GM21723 (cell line): Measurements from ENCODE around the gene CDC42EP1.
A peak's percentile ranks its signal among the peaks of the same experiment; 100 is the strongest.

Experiments
- ATAC-seq: cut with Tn5 transposase; IDR thresholded peaks from one replicate; pipeline ENCODE4 v1.9.1; 2021; ENCODE audit warnings: mild to moderate bottlenecking, moderate library complexity; ENCODE audit not compliant: unreplicated experiment

The CDC42EP1 gene

DNA sequence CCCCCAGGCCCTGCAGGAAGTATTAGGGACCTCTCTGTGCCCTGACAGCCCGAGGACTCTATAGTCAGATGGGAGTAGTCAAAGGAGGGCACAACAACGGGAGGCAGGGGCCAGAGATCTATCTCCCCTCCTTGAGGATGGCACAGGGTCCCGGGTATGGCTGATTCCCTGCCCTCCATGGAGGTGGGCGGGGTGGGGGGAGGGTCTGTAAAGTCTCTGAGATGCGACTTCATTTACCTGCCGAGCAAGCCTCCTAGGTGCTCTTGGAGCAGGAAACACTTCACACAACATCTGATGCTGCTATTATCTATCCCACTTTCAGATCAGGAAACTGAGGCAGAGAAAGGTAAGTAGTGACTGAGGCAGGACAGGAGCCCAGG is 769 bp upstream of the CDC42EP1 start:
- no peak for ATAC-seq

DNA sequence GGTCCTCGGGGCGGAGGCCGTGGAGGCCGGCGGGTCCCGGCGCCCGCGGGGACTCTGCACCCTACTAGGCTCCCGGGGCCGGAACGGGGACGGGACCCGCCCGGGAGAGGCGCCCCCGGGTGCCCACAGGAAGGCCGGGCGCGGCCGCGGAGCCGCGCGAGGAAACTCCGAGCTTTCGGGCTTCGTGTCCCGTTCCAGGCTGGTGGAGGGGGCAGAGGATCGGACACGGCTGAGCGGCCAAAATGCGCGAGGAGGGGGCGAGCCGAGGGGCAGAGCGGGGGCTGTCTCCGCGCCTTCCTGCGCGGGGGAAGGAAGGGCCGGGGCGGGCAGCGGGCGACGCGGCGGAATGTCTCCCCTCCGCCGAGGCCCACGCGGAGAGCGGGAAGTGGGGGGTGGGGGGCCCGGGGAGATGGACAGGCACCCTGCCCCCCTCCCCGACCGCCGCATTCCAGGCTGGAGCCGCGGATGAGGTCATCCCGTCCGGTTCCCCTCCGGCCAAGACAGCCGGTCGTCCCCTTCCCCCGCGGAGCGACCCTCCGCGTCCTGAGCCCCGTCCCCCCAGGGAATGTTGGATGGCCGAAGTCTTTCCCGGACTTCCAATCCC is 430 bp downstream of the CDC42EP1 start:
- ATAC-seq = no peak

DNA sequence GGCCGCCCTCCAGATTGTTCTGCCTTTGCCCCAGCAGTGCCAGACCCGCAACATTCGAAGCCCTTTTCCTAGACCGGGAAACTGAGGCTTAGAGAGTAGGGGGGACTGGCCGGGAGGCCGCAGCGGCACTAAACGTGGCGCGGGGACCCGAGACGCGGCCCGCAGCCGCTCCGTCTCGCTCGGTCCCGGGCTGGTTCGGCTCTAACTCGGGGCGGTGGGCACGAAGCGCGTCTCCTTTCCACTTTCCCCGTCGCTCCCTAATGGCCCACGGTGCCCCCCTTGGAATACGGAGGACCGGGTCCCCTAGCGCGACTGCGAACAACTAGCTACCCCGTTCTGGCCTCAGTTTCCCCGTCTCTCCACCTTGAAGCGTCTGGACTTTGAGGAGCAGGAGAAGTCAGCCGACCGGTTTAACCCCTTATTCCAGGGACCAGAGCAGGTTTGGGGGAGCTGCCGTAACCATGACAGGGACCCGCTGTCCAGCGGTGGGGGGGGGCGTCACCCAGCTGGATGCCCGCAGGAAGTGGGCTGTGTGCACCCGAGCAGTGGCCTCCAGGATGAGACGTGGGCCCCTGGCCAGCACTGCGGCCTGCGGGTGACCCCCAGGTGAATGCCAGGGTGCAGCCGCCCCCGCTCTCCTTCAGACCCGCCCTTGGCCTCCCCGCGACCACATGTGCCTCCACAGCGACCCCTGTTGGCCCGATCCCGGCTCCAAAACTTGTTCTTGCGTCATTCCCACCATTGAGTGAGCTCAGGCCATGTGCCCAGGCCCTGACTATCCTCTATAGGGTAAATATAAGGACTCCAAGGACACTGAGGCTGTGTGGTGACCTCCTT is 1.1 kb downstream of the CDC42EP1 start:
- ATAC-seq = no peak

DNA sequence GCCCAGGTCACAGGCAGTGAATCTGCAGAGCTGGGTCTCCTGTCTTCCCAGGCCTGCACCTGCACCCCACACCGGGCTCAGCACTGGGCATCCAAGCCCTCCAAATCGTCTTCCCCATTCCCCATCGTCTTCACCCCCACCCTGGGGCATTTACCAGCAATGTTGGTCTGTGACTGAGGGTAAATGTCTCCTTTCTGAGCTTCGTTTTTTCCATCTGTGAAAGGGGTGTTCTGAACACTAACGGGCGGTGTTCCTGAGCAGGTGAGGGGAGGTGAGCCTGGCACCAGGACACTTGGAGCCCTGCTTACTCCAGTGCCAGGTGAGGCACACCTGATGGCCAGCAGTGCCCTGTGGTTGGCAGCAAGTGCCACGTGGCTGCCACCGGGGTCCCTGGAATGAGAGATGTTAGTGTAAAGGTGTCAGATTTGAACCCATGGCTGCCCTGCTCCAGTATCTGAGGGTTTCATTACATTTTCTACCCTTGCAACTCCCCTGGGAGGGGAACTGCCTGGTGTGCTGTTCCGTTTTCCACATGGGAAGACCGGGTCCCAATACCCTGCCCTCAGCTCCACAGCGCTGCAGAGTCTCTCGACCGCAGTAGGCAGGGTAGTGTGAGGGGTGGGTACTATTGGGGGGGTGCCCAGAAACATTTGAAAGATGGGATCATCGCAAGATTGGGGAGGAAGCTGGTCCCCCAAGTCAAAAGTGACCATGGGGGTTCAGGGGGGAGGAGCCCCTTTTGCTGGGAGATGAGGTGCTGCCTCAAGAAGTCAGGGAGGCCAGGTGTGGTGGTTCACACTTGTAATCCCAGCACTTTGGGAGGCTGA is 2.0 kb downstream of the CDC42EP1 start:
- ATAC-seq = no peak

DNA sequence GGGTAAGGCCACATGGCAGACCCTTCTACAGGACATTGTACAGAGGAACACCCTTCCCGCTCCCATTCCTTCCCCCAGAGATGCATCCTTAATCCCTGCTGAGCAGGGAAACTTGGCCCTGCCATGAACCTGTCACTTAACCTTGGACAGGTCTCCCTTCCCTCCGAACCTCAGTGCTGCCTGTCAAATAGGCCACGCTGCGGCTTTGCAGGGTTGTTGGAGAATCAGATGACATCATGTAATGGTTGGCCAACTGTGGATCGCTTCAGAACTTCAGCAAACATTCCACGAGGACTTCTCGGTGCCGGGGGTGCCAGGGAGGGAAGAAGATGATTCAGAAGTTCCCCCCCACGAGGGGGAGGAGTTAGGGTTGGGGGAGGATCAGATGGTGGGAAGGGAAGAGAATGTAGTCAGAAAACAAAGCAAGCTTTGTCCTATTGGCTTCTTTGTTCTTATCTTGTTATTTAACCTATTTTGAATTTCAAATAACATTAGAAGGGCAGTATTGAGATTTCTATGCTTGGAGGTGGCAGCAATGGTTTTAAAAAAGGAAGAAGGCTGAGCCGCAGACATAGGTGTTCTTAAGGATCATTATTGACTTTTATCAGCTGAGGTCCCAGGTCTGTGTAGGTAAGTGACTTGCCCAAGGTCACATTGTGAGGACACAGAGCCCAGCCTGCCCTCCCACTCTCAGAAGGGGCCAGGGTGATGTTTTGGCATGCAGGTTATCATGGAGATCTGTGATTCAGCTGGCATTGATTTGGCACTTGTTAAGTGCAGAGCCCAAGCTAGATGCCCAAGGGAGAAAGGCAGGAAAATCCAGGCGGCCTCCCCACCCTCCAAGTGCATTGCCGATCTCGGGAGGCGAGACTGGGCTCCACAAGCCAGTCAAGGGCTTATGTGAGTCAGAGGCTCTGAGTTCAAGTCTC is 3.1 kb downstream of the CDC42EP1 start:
- no peak for ATAC-seq

DNA sequence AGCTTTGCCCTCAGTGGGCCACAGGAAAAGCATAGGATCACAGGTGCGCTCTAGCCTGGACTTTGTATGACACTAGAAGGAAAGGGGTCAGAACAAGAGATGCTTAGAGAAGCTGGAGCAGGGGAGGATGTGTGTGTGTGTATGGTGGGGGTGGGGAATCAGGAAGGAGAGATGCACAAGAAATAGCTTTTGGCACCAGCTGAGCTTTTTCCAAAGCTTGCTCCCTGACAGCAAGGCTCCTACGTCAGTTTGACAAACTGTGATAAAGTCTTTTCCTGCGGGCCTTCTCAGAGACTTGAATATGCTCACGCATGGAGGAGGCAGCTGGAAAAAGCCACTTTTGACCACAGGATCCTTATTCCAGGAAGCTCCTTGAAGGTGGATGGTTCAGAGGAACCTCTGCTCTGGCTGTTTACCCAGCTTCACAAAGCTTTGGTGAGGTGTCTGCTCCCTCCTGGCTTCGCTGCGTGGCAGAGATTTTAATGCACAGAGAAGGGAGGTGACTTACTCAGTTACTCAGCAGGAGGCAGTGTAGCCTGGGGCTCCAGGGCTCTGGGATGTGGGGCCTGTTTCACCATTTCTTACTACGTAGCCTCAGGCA is 3.9 kb downstream of the CDC42EP1 start:
- no peak for ATAC-seq

DNA sequence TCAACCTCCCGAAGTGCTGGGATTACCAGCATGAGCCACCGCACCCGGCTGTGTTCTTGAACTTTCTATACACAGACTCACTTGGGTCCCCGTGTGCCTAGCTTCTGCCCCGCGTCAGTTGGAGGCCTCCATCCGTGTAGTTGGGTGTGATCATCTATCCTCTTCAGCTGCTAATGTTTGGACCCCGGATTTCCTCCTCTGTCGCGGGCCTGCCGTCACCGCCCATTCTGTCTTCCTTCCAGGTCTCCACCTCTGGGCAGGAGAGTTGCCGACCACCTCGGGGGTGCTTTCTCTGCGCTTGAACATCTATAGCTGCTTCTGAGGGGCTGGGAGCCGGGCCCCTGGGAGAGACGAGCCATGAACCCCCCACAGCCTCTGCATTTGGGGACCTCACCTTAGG is 5.5 kb downstream of the CDC42EP1 start:
- ATAC-seq = no peak

DNA sequence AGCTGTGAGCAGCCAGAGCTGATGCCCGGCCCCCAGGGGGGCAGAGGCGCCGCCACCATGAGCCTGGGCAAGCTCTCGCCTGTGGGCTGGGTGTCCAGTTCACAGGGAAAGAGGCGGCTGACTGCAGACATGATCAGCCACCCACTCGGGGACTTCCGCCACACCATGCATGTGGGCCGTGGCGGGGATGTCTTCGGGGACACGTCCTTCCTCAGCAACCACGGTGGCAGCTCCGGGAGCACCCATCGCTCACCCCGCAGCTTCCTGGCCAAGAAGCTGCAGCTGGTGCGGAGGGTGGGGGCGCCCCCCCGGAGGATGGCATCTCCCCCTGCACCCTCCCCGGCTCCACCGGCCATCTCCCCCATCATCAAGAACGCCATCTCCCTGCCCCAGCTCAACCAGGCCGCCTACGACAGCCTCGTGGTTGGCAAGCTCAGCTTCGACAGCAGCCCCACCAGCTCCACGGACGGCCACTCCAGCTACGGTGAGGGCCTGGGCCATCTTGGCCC is 6.1 kb downstream of the CDC42EP1 start:
- ATAC-seq = no peak

DNA sequence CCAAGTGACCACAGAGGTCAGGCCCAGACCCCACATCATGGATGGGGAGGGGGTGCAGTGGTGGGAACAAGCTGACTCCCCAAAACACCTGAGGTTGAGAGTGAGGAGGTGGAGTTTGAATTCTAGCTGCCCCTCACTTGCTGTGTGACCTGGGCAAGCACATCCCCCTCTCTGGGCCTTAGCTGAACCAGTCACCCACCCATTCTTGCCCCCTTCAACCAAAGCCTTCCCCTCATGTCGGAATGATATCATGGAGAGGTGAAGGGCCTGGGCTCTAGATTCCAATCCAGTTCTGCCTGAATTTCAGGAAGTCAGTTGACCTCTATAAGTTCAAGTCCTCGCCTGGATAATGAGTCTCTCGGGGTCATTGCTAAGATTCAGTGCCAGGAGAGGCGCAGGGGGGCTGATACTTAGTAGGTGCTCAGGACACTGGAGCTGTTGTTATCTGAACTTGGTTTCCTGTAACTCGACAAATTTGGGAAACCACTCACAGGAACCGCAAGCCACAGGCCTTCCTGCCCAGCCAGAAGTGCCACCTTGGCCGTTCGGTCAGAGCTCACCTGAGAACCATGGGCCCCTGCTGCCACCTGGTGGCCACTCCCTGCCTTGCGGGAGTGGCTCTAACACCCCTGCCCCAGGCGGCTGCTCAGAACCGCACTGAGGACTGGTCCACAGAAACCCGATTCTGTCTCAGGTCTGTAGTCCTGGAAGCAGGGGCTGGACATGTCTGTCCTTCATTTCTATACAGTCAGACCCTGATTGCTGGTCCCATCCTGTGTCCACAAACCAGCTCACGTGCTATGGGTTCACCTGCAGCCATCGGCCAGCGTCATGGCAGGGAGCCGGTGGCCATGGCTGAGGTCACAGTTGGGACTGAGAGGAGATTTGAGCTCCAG is 6.9 kb downstream of the CDC42EP1 start:
- ATAC-seq = peak; percentile 63

DNA sequence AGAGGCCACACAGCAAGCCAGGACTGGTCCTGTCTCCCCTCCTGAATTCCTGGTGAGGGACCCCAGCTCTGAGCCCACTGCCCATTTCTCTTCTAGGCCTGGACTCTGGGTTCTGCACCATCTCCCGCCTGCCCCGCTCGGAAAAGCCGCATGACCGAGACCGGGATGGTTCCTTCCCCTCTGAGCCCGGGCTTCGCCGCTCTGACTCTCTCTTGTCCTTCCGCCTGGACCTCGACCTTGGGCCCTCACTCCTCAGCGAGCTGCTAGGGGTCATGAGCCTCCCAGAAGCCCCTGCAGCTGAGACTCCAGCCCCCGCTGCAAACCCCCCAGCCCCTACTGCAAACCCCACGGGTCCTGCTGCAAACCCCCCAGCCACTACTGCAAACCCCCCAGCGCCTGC is 7.7 kb downstream of the CDC42EP1 start:
- no peak for ATAC-seq

DNA sequence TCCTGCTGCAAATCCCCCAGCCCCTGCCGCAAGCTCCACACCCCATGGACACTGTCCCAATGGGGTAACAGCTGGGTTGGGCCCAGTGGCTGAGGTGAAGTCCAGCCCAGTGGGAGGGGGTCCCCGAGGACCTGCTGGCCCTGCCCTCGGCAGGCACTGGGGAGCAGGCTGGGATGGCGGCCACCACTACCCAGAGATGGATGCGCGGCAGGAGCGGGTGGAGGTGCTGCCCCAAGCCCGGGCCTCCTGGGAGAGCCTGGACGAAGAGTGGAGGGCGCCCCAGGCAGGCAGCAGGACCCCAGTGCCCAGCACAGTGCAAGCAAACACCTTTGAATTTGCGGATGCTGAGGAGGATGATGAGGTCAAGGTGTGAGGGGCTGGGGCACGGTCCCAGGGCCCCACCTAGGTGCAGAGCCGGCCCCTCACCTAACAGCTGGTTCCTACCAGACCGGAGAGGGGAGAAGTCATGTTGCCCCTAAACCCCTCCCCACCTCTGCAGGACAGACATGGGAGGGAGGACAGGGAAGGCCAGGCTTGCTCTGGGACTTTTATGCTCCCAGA is 8.2 kb downstream of the CDC42EP1 start:
- no peak for ATAC-seq

DNA sequence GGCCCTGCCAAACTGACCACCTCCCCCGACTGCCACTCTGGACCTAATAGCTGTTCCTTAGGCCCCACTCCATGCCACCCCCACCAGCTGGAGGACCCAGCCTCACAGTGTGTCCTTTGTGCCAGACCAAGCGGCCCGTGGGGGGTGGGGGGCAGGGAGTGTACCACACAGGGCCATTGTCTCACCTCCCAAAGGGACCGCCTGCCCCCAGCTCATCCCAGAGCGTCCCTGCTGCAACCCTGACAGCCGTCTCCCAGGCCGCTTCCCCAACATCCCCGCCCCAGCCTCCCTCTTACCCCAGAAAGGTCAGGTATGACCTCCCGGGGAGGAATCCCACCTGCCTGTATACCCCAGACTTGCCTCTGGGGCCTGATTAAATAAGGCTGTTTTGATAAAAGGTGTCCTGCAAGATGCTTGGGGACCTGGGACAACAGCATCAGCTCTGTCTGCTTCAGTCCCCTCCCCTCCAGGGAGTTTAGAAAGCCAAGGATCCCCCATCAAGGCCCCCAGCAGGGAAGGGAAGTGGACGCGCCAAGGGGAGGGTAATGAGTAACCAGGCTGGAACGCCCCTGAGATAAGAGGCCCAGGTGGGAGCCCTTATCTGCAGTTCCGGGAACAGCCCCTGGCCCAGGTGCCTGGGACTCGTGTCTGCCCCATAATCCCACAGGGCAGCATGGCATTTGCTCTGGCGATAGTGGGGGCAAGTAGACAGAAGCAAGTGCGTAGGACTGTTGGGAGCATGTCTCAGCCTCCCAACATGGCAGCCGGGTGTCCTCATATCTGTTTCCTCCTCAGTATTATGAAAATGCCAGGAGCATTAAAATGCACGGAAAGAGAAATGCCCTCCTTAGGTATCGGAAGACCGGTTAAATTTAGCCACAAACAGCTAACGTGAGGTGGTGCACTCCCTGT is 9.0 kb downstream of the CDC42EP1 start:
- no peak for ATAC-seq

DNA sequence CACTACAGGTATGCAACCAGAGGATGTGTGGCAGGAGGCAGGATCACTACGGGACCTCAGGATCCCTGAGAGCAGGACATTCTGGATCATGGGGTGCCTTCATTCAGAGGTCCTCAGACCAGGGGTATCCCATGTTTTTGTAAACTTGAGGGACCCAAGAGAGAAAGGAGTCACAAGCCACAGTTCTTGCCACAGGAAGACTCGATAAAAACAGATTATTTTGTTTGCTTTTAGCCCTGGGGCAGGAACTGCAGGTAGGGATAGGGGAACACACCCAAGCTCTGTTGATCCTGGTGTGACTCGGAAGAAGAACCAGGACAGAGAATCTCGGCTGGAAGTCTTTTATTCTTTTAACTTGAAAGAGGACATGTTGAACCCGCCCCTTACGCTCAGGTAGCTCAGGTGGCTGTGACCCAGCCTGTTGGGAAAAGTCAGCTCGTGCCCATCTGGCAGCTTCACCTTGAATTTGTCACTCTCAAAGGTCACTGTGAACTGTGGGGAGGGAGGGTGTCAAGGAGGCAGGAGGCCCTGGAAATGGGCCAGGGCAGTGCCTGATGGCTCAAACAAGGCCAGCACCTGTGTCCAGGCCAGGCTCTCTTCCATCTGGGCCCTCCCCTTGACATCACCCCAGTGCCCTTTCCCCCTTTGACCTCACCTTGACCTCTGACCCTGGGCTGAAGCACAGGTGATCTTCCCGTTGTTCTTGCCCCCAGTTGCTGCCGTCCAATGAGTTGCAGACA is 9.8 kb downstream of the CDC42EP1 start:
- no peak for ATAC-seq

DNA sequence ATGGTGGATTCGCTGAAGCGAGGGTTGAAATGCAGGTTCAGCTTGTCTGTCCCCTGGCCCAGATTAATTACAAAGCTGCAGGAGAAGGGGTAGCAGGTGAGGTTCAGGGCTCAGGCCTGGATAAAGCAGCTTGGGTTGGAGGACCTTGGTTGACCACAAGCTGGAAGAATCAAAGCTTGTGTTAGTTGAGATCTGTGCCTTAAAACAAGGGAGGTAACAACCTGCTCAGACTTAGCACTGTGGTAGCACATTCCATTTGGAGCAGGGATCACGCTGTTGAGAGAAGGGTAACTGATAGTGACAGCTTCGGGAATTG is 10.3 kb downstream of the CDC42EP1 start:
- no peak for ATAC-seq

DNA sequence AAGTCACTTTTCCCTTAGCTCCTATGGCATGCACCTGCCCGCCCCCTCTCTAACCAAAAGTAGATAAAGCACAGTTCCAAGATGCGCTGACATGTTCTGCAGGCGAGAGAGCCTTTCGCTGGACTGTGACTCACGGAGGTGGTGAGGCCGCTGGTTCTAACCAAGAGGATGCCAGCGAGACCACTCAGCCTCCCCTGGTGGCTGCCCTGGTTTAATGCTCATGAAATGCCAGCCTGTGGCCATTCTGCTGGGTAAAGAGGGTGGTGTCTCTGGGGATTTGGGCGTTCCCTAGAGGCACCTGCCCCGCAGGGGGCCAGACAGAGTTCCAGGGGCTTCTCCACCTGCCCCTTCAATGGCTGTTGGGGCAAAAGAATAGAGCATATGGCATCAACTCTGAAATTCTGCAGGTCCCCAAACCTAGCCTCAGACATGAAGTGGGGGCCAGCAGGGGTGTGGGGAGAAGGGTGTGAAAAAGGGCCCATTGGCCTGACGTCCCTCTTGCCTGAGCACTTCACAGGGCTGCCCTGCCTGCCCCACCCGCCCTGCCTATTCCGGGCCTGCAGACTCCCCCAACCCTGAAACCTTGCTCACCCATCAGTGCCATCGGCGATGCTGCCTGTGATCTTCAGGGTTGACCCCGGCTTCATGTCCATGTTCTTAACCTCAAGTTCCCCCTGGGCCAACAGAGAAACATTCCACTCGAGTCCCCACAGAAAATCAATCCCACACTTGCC is 11.1 kb downstream of the CDC42EP1 start:
- ATAC-seq = no peak

DNA sequence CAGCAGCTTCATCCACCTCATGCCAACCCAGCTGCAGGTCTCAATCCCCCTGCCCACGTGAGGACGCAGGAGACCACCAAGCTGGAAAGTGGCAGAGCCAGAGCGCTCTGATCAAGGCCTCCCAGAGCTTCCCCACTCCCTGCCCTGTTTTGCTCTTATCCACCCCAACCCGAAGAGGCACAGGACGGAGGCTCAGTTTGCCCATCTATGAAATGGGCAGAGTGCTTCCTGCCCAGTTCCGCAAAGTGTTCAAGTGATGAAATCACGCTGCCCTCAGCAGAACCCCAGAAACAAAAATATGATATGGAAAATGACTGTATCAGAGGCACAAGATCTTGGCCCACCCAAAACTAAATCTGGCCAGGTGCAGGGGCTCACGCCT is 11.7 kb downstream of the CDC42EP1 start:
- no peak for ATAC-seq
